Liver (tissue), 9 donors: ENCODE measurements around the gene DICER1. TPM values are rescaled to one million over a fixed set of nuclear protein-coding genes. Genes with fewer than 3 reads are reported as not detected.

Experiments used
- DNase-seq: peaks from one replicate; pipeline ENCODE4 v3.0.0-alpha.2; 2017; ENCODE audit warnings: low spot score
- H3K27ac ChIP-seq, 2 donors: one replicate each; pipeline ENCODE4 v1.7.0; 2013; ENCODE audit warnings: inconsistent platforms in 2 of 2, low read length in 2 of 2, control low read depth in 1 of 2, low read depth in 1 of 2, mild to moderate bottlenecking in 1 of 2
- H3K27me3 ChIP-seq, 4 donors: one replicate each; pipeline versions ENCODE4 v1.6.1 to v1.7.0; 2013; ENCODE audit warnings: low read length in 3 of 4, inconsistent platforms in 1 of 4, mild to moderate bottlenecking in 1 of 4, moderate library complexity in 1 of 4; ENCODE audit not compliant: control insufficient read depth in 4 of 4, insufficient read depth in 4 of 4
- H3K36me3 ChIP-seq, 4 donors: one replicate each; pipeline versions ENCODE4 v1.6.1 to v1.7.0; 2013; ENCODE audit warnings: low read length in 3 of 4, mild to moderate bottlenecking in 3 of 4, low read depth in 1 of 4, moderate library complexity in 1 of 4; ENCODE audit not compliant: control insufficient read depth in 4 of 4, insufficient read depth in 3 of 4
- H3K4me1 ChIP-seq, 4 donors: one replicate each; pipeline versions ENCODE4 v1.6.1 to v1.7.0; 2013; ENCODE audit warnings: low read length in 3 of 4, mild to moderate bottlenecking in 3 of 4, moderate library complexity in 1 of 4; ENCODE audit not compliant: control insufficient read depth in 4 of 4, insufficient read depth in 4 of 4
- H3K4me3 ChIP-seq, 3 donors: one replicate each; pipeline versions ENCODE4 v1.6.1 to v1.7.0; 2013; ENCODE audit warnings: low read length in 3 of 3, control low read depth in 1 of 3, low read depth in 1 of 3, mild to moderate bottlenecking in 1 of 3
- H3K9ac ChIP-seq, 2 donors: one replicate each; pipeline ENCODE4 v1.7.0; 2013; ENCODE audit warnings: low read length in 2 of 2, mild to moderate bottlenecking in 2 of 2, moderate library complexity in 2 of 2, control low read depth in 1 of 2, low read depth in 1 of 2
- H3K9me3 ChIP-seq, 4 donors: one replicate each; pipeline versions ENCODE4 v1.6.1 to v1.7.0; 2013; ENCODE audit warnings: low read length in 3 of 4; ENCODE audit not compliant: control insufficient read depth in 4 of 4
- EGR1 ChIP-seq, 2 donors: IDR thresholded peaks; 2 replicates each; pipeline ENCODE4 v1.6.1; 2016 to 2018; ENCODE audit warnings: antibody characterized with exemption in 2 of 2, low read depth in 2 of 2
- FOXA1 ChIP-seq: IDR thresholded peaks from 2 replicates; pipeline ENCODE4 v1.6.1; 2016; ENCODE audit warnings: antibody characterized with exemption
- FOXA2 ChIP-seq: IDR thresholded peaks from 2 replicates; pipeline ENCODE4 v1.6.1; 2016; ENCODE audit warnings: antibody characterized with exemption
- GABPA ChIP-seq, 2 donors: IDR thresholded peaks in 1 of 2; conservative IDR thresholded peaks in 1 of 2; 2 replicates each; pipeline ENCODE4 v1.6.1; 2016; ENCODE audit warnings: antibody characterized with exemption in 2 of 2, mild to moderate bottlenecking in 1 of 2, moderate library complexity in 1 of 2
- HNF4A ChIP-seq, 2 donors: conservative IDR thresholded peaks; 2 replicates each; pipeline ENCODE4 v1.6.1; 2016; ENCODE audit warnings: antibody characterized with exemption in 2 of 2, mild to moderate bottlenecking in 2 of 2
- HNF4G ChIP-seq: IDR thresholded peaks from 2 replicates; pipeline ENCODE4 v1.6.1; 2016; ENCODE audit warnings: antibody characterized with exemption
- JUND ChIP-seq, 2 donors: IDR thresholded peaks; 2 replicates each; pipeline ENCODE4 v1.6.1; 2016; ENCODE audit warnings: antibody characterized with exemption in 2 of 2
- NR2F2 ChIP-seq: IDR thresholded peaks from 2 replicates; pipeline ENCODE4 v1.6.1; 2016; ENCODE audit warnings: antibody characterized with exemption
- RAD21 ChIP-seq, 2 donors: IDR thresholded peaks; 2 replicates each; pipeline ENCODE4 v1.6.1; 2016; ENCODE audit warnings: antibody characterized with exemption in 2 of 2, mild to moderate bottlenecking in 2 of 2
- RXRA ChIP-seq, 2 donors: IDR thresholded peaks; 2 replicates each; pipeline ENCODE4 v1.6.1; 2017 to 2018; ENCODE audit warnings: antibody characterized with exemption in 2 of 2, mild to moderate bottlenecking in 1 of 2
- SP1 ChIP-seq: IDR thresholded peaks from 2 replicates; pipeline ENCODE4 v1.6.1; 2018; ENCODE audit warnings: antibody characterized with exemption, mild to moderate bottlenecking
- TAF1 ChIP-seq: conservative IDR thresholded peaks from 2 replicates; pipeline ENCODE4 v1.6.1; 2016; ENCODE audit warnings: antibody characterized with exemption, mild to moderate bottlenecking
- YY1 ChIP-seq: IDR thresholded peaks from 2 replicates; pipeline ENCODE4 v1.6.1; 2016; ENCODE audit warnings: antibody characterized with exemption, mild to moderate bottlenecking
- WGBS: extraction: QIAGEN DNeasy Blood & Tissue Kit; methylation state at CpG from one replicate; pipeline ENCODE4 v1.1.7; 2013; 5-methylcytosine and 5-hydroxymethylcytosine counted together
- polyA plus RNA-seq, 2 donors: library from polyadenylated mRNA; stranded (reverse) in 1 of 2; unstranded in 1 of 2; fragments of 200-250 nt in 1 of 2; fragments of >200 nt in 1 of 2; fragmentation: Nextera tagmentation in 1 of 2; extraction: Ambion mirVana in 1 of 2; gene quantifications; one replicate each; pipeline versions ENCODE4 v1.2.1 to v1.2.3, GENCODE V29; 2013 to 2015
- total RNA-seq, 2 donors: library from RNA; depleted of rRNA; stranded (reverse); fragments of >200 nt; gene quantifications; one replicate each; pipeline ENCODE4 v1.2.3, GENCODE V29; 2014
- TF ChIP-seq, protein P1 (sequence below): fragments of 150-350 bp; IDR thresholded peaks from 2 replicates; pipeline ENCODE4 v1.5.1; 2017; ENCODE audit warnings: improper control_type of control experiment, low read depth, low read length; ENCODE audit not compliant: missing input control
- TF ChIP-seq, protein P2 (sequence below): IDR thresholded peaks from 2 replicates; pipeline ENCODE4 v1.6.1; 2016; ENCODE audit warnings: antibody characterized with exemption
- TF ChIP-seq, protein P3 (sequence below): IDR thresholded peaks from 2 replicates; pipeline ENCODE4 v1.6.1; 2016; ENCODE audit warnings: antibody characterized with exemption
- TF ChIP-seq, protein P4 (sequence below): IDR thresholded peaks from 2 replicates; pipeline ENCODE4 v1.6.1; 2016; ENCODE audit warnings: antibody characterized with exemption, mild to moderate bottlenecking
- donor health status: healthy.
- donor health status: healthy.
- donor health status: healthy.
- donor health status: healthy.
- donor health status: healthy.

The DICER1 gene
- total and polyA plus RNA-seq, 4 donors: 7.5 to 43.6 (median 20.3) TPM

DNA sequence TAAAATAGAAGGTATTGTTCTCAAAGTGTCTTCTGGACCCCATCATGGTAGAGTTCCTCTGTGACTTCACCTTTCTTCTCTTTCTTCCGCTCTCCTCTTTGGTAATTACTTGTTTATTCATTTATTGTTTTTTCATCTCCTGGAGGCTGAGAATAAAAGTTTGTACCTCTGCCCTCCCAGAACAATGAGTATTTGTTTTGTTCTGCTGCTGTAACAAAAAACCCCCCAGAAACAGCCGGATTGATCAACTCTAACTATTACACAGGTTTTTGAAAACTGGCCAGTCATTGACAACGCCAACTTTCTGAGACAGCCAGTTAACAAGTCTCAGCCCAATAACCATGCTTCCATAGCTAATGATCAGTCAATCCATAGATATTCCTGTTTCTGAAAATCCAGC is 8.2 kb upstream of the DICER1 start:
- WGBS: 95% methylated on average over 3 of the region's 3 CpGs
- Histone ChIP-seq H3K4me1 (peaks cover 0 to 16% (median 8%) of the 10 kb centered on the region in 4 donors), H3K4me3 (no peak overlapping the region), H3K9ac (no peak overlapping the region), H3K27me3 (no peaks in the 10 kb centered on the region), H3K36me3 (no peaks in the 10 kb centered on the region), H3K27ac (no peak overlapping the region), H3K9me3 (peaks cover 0 to 2% (median 0%) of the 10 kb centered on the region in 4 donors)
- TF ChIP-seq HNF4A (conservative IDR thresholded peaks at IDR 0.05) (no peak), FOXA2 (no peak), FOXA1 (no peak), NR2F2 (no peak), YY1 (no peak), GABPA (IDR thresholded peaks at IDR 0.05 in 1 of 2, conservative IDR thresholded peaks at IDR 0.05 in 1 of 2) (no peak), HNF4G (no peak), JUND (IDR thresholded peaks at IDR 0.05) (no peak), SP1 (no peak), RXRA (IDR thresholded peaks at IDR 0.05) (no peak), TAF1 (no peak), EGR1 (IDR thresholded peaks at IDR 0.05; ENCODE audit: low read depth in 2 of 2) (no peak)
- TF ChIP-seq, protein P1, sequence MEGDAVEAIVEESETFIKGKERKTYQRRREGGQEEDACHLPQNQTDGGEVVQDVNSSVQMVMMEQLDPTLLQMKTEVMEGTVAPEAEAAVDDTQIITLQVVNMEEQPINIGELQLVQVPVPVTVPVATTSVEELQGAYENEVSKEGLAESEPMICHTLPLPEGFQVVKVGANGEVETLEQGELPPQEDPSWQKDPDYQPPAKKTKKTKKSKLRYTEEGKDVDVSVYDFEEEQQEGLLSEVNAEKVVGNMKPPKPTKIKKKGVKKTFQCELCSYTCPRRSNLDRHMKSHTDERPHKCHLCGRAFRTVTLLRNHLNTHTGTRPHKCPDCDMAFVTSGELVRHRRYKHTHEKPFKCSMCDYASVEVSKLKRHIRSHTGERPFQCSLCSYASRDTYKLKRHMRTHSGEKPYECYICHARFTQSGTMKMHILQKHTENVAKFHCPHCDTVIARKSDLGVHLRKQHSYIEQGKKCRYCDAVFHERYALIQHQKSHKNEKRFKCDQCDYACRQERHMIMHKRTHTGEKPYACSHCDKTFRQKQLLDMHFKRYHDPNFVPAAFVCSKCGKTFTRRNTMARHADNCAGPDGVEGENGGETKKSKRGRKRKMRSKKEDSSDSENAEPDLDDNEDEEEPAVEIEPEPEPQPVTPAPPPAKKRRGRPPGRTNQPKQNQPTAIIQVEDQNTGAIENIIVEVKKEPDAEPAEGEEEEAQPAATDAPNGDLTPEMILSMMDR: no peak
- TF ChIP-seq, protein P2, sequence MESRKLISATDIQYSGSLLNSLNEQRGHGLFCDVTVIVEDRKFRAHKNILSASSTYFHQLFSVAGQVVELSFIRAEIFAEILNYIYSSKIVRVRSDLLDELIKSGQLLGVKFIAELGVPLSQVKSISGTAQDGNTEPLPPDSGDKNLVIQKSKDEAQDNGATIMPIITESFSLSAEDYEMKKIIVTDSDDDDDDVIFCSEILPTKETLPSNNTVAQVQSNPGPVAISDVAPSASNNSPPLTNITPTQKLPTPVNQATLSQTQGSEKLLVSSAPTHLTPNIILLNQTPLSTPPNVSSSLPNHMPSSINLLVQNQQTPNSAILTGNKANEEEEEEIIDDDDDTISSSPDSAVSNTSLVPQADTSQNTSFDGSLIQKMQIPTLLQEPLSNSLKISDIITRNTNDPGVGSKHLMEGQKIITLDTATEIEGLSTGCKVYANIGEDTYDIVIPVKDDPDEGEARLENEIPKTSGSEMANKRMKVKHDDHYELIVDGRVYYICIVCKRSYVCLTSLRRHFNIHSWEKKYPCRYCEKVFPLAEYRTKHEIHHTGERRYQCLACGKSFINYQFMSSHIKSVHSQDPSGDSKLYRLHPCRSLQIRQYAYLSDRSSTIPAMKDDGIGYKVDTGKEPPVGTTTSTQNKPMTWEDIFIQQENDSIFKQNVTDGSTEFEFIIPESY: no peak
- TF ChIP-seq, protein P3, sequence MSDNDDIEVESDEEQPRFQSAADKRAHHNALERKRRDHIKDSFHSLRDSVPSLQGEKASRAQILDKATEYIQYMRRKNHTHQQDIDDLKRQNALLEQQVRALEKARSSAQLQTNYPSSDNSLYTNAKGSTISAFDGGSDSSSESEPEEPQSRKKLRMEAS: no peak
- TF ChIP-seq, protein P4, sequence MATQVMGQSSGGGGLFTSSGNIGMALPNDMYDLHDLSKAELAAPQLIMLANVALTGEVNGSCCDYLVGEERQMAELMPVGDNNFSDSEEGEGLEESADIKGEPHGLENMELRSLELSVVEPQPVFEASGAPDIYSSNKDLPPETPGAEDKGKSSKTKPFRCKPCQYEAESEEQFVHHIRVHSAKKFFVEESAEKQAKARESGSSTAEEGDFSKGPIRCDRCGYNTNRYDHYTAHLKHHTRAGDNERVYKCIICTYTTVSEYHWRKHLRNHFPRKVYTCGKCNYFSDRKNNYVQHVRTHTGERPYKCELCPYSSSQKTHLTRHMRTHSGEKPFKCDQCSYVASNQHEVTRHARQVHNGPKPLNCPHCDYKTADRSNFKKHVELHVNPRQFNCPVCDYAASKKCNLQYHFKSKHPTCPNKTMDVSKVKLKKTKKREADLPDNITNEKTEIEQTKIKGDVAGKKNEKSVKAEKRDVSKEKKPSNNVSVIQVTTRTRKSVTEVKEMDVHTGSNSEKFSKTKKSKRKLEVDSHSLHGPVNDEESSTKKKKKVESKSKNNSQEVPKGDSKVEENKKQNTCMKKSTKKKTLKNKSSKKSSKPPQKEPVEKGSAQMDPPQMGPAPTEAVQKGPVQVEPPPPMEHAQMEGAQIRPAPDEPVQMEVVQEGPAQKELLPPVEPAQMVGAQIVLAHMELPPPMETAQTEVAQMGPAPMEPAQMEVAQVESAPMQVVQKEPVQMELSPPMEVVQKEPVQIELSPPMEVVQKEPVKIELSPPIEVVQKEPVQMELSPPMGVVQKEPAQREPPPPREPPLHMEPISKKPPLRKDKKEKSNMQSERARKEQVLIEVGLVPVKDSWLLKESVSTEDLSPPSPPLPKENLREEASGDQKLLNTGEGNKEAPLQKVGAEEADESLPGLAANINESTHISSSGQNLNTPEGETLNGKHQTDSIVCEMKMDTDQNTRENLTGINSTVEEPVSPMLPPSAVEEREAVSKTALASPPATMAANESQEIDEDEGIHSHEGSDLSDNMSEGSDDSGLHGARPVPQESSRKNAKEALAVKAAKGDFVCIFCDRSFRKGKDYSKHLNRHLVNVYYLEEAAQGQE: no peak
- DNase-seq: no peak

DNA sequence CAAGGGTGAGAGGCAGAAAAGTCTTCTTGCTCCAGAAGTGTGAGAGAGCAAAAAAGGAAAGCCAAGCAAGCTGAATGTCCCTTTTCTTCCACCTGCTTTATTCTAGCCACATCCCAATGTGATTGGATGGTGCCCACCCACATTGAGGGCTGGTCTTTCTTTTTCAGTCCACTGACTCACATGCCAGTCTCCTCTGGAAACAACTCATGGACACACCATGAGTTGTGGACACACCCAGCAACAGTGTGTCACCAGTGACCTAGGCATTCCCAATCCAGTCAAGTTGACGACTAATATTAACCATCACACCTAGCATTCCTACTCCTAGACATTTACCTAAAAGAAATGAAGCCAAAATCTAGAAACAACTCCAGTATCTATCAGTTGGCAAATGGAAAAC is 7.2 kb upstream of the DICER1 start:
- DNase-seq: no peak
- WGBS: 97% methylated on average over 1 of the region's 1 CpG
- TF ChIP-seq HNF4G: no peak
- TF ChIP-seq GABPA (IDR thresholded peaks at IDR 0.05 in 1 of 2, conservative IDR thresholded peaks at IDR 0.05 in 1 of 2): no peak
- TF ChIP-seq, protein P2: no peak
- no peak for TF ChIP-seq NR2F2
- no peak for TF ChIP-seq YY1
- TF ChIP-seq RXRA (IDR thresholded peaks at IDR 0.05): no peak
- TF ChIP-seq, protein P3: no peak
- TF ChIP-seq RAD21 (IDR thresholded peaks at IDR 0.05): no peak
- no peak for TF ChIP-seq HNF4A (conservative IDR thresholded peaks at IDR 0.05)
- TF ChIP-seq, protein P4: no peak
- TF ChIP-seq SP1: no peak
- no peak for TF ChIP-seq JUND (IDR thresholded peaks at IDR 0.05)
- TF ChIP-seq FOXA1: no peak
- TF ChIP-seq TAF1: no peak
- TF ChIP-seq EGR1 (IDR thresholded peaks at IDR 0.05; ENCODE audit: low read depth in 2 of 2): no peak

More for the DNA sequence above, 7.2 kb upstream of the DICER1 start:
- H3K27me3 ChIP-seq: no peaks in the 10 kb centered on the region
- H3K4me3 ChIP-seq: no peak overlapping the region
- peaks cover 0 to 16% (median 8%) of the 10 kb centered on the region in 4 donors for H3K4me1 ChIP-seq
- H3K27ac ChIP-seq: no peak overlapping the region
- peaks cover 0 to 2% (median 0%) of the 10 kb centered on the region in 4 donors for H3K9me3 ChIP-seq
- H3K36me3 ChIP-seq: no peaks in the 10 kb centered on the region
- H3K9ac ChIP-seq: no peak overlapping the region
